Thyroid gland (tissue), 4 donors: ENCODE measurements around the gene FBRSL1.

Experiments
- POLR2A ChIP-seq, 2 donors: fragments of 450-650 bp; IDR thresholded peaks; one replicate each; pipeline ENCODE4 v1.6.1; 2017; ENCODE audit warnings: antibody characterized with exemption in 2 of 2, mild to moderate bottlenecking in 2 of 2, moderate library complexity in 1 of 2
- TF ChIP-seq, protein P1 (sequence below), 6 experiments: fragments of 200-600 bp in 3 of 6; fragments of 450-650 bp in 3 of 6; sonication (generic) in 3 of 6; IDR thresholded peaks; one replicate each; pipeline ENCODE4 v1.5.1; 2016 to 2019; ENCODE audit warnings: antibody characterized with exemption in 6 of 6, mild to moderate bottlenecking in 2 of 6, inconsistent platforms in 1 of 6, moderate library complexity in 1 of 6

GRCh38 chr12:132495165-132495544 is 5.2 kb downstream of the FBRSL1 start:
- TF ChIP-seq, protein P1, sequence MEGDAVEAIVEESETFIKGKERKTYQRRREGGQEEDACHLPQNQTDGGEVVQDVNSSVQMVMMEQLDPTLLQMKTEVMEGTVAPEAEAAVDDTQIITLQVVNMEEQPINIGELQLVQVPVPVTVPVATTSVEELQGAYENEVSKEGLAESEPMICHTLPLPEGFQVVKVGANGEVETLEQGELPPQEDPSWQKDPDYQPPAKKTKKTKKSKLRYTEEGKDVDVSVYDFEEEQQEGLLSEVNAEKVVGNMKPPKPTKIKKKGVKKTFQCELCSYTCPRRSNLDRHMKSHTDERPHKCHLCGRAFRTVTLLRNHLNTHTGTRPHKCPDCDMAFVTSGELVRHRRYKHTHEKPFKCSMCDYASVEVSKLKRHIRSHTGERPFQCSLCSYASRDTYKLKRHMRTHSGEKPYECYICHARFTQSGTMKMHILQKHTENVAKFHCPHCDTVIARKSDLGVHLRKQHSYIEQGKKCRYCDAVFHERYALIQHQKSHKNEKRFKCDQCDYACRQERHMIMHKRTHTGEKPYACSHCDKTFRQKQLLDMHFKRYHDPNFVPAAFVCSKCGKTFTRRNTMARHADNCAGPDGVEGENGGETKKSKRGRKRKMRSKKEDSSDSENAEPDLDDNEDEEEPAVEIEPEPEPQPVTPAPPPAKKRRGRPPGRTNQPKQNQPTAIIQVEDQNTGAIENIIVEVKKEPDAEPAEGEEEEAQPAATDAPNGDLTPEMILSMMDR (IDR thresholded peaks at IDR 0.05) = no peak
- no peak for TF ChIP-seq POLR2A (IDR thresholded peaks at IDR 0.05)
